NCI-H524 treated with DMSO at 0.1 percent for 48 hours (cell line): ENCODE measurements around the gene UNC119.
"Not testable (repeated sequence)": the region's sequence is repeated elsewhere in the genome, so short reads cannot be mapped to it uniquely, and the experiment has no call there.

ENCODE experiments used
- DNase-seq: peaks from one replicate; lab custom pipeline; 2025; lab: John Stamatoyannopoulos, UW

The UNC119 gene

GRCh38 chr17:28522281-28522680 is 30.1 kb downstream of the UNC119 start:
- DNase-seq = not testable (repeated sequence)

DNA sequence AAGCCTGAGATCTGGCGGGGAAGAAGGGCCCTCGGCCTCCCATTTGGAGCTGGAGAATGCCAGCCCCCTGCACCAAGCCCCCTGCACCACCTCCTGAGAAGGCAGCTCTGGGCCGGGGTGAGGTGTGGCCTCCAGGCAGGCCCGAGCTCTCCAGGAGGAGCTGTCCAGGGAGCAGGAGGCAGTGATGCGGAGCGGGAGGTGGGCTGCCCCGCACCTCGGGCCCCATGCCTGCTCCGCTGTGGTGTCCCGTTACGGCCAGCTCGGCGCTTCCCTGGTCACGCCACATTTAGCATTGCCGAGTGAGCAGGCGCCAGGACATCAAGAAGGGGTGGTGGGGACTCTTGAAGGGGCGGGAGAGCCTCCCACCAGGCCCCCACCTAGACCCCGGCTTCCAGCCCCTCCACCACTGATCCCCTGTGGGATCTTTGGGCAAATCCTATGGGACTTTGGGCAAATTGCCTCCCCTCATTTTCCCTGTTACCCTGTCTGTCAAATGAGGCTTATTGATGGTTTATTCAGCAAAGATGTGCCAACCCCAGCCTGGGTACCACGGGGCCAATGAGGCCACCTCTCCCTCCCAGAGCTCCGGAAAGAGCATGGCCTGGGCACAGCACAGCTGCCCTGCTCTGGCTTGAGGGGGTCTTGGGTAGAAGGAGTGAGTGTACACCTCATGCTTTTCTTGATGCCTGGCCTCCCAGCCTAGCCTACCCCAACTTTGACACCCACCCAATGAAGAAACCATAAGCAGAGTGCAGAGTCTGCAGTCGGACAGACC is 30.9 kb downstream of the UNC119 start:
- DNase-seq = no peak

DNA sequence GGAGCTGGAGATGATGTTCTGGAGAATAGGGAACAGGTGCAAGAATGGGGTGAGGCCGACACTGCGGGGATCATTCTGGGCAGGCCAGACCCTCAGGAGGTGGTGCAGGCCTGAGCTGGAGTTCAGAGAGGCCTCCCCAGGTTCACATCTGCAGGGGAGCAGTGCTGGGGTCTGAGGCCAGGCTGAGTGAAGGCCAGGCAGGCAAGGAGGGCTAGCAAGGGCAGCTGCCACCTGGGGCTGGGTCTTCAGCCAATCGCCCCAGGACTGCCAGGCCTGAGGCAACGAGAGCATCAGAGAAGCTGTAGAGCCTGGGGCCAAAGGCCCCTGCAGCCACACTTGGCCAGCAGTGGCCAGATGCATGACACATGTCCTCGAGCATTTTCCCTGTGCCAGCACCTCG is 31.7 kb downstream of the UNC119 start:
- DNase-seq = no peak

DNA sequence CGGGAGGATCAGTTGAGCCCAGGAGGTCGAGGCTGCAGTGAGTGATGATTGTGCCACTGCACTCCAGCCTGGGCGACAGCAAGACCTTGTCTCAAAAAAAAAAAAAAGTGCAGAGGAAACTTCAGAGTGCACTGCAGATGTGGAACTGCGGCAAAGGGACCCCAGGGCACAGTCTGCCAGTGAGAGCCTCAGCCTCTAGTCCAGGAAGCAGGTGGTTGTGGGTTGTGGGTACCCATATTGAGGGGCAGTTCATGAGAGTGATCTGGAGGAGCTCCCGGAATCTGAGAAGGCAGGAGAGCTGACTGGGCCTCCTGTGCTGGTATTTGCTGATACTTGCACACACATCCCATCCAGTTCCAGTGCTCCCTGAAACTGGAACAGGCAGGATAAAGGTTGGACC is 33.2 kb downstream of the UNC119 start:
- no peak for DNase-seq

DNA sequence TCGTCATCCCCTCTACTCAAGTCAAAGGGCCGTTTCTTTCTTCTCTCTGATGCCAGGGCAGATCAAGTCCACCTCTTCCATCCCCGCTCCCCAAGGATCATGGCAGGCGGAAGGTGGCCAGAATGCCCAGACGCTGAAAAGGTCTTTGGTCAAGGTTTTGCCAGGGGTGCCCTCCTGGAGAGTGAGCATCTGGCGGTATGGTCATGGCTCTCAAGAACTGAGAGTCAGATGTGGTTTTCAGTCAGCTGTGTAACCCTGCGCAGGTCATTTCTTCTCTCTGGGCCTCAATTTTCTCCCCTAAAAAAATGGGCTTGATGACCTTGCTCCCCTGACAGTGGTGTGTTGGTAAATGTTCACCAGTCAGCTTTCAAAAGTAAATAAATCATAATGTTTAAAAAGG is 33.8 kb downstream of the UNC119 start:
- no peak for DNase-seq

- DNase-seq = no peak
Measured at GRCh38 chr17:28518132-28518531, 34.3 kb downstream of the UNC119 start.

DNA sequence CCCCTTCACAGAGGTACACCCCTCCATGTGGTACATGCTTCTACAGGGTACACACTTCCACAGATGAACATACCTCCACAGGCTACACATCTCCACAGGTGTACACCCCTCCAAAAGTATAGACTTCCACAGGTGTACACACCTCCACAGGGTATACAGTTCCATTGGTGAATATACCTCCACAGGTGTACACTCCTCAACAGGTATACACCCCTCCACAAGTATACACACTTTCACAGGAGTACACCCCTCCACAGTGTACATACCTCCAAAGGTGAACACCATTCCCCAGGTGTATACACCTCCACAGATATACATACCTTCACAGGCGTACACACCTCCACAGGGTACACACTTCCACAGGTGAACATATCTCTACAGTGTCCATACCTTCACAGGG is 36.9 kb downstream of the UNC119 start:
- DNase-seq = no peak

GRCh38 chr17:28514561-28515002 is 37.8 kb downstream of the UNC119 start:
- no peak for DNase-seq

DNA sequence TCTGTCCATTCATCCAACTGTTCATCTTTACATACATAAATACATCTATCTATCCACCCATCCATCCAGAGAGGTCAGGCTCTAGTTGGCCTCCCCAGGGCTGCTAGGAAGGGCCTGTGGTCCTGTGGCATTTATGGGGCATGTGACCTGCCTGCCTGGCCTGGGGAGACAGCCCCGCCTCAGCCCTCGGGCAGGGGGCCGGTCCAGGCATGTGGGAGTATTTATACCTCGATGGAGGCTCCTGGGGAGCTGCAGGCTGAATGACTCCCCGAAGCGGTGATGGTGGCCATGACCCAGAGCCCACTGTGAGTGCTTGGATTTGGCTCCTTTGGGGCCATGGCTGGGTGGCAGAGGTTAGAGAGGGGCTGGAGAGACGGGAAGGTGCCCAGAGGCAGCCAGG is 38.9 kb downstream of the UNC119 start:
- DNase-seq = no peak

DNA sequence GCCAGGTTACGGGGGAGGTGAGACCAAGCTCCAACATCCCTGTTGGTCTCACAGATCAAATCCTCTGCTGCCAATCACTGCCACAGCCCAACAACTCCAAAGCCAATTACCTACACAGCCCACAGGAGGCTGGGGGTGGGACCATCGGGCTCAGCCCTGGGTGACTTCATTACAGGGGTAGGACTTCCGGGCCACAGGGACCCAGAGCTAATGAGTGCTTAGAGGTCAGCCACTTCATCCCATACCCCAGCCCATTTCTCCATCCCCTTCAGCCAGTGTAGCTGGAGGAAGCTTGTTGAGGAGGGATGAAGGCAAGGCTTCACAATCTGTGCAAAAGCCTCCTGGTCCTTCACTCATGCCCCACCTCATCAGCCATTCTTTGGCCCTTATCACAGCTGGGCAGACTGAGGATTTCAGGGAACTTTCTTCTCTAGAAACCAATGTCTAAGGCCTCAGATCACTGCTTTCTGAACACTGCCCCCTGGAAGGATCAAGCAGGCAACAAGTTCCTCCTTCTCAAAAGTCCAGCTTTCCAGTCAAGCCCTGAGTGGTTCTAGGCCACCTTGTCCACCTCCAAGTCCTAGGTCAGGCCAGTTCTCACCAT is 40.5 kb downstream of the UNC119 start:
- peak; percentile 87 for DNase-seq

GRCh38 chr17:28509789-28510188 is 42.6 kb downstream of the UNC119 start:
- no peak for DNase-seq

DNA sequence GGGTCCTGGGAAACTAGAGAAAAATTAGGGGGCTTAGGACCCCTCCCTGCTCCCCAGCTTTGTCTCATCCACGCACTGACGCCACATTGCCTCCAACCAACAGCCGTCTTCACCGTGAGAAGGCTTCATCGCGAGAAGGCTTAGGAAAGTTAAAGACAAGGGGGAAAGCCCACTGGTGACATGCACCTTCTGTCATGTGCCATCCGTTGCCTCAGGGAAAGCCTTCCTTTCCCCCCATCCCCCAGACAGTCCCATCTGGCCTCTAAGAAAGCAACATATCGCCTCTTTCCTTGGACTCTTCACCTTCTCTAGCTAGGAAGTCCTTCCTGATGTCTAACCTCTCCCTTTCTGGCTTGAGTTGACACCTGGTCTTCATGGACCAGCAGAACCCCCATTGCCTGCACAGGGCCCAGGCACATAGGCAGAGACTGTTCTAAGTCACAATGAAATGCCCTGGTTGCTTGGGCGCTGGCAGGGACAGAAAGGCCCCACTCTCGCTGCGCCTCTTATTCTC is 44.2 kb downstream of the UNC119 start:
- DNase-seq = peak; percentile 79

DNA sequence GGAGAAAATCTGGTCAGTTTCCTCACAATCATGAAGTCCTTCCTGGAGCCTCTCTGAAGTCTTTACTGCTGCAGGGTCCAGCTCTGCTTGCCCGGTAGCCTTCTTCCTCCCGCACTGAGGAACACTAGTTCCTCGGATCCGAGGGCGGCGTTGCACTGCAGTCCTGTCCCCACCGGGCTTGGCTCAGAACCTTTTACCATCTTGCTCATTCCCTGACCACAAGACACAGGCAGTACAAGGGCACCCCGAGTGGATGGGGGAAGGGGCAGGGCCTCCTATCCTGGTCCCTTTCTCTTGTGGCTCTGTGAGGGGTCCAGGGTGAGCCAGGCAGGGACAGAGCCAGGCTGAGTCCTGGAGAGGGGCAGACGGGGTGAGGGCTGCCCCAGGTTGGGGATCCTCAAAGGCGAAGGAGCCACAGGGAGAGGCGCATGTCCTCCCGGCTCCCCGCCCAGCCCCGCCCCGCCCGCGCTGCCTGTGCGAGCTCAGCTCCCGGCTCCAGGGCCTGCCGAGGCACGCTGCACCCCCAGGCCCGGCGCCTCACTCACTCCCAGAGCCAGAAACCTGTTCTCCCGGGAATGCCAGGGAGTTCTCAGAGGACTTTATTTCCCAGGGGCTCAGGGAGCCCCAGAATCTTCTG is 44.7 kb downstream of the UNC119 start:
- no peak for DNase-seq

GRCh38 chr17:28506763-28507487 is 45.5 kb downstream of the UNC119 start:
- no peak for DNase-seq

GRCh38 chr17:28505986-28506665 is 46.3 kb downstream of the UNC119 start, which contains the start of gene FOXN1:
TSS of gene FOXN1 (plus strand) at chr17:28506348. CDS start at chr17:28523970, 17,622 bp downstream.
- no peak for DNase-seq

DNA sequence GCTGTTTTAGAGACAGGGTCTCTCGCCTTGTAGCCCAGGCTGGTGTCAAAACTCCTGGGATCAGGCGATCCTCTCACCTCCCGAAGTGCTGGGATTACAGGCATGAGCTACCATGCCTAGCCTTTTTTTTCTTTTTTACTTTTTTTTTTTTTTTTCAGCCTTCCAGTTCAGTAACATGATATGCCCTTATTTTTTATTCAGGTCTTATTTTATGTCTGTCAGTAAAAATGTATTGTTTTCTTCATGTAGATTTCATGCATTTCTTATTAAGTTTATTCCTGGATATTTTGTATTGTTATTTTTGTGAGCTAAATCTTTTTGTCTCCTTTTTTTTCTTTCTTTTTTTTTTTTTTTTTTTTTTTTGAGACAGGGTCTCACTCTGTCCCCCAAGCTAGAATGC is 49.0 kb downstream of the UNC119 start:
- DNase-seq = no peak

DNA sequence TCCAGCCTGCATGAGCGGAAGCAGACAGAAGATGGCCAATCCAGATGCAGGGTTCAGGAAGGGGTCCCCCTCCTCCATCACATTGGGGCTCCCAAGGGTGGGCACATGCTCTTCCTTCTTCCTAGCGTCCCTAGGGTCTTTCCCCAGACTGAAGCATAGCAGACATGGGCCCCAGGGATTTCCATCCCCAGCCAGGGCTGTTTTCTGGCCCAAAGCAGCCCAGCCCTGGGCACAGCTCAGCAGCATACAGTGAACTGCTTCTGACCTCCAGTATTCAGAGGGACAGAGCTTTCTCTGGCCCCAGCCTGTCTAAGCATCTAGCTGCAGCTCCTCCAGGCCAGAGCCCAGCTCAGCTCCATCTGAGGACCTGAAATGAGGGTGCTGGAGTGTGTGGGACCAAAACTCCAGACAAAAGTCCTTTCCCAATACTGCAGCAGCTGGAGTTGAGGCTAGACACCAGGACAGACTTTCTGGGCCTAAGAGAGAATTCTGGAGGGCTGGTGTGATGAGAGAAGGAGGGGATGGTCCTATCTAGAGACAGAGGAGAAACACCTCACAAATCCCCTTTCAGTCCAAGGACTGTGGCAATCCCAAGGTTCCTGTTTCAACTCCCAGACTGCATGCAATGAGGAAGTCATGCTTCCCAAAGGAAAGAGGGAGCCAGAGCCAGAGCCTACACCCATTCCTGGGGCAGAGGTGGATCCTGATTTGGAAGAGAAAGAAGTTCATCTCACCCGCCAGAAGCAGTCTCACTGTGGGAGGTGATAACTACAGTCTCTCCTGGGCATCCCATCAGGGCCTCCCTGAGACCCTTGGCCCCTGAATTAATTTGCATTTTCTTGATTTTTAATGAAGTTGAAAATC is 50.8 kb downstream of the UNC119 start:
- no peak for DNase-seq

DNA sequence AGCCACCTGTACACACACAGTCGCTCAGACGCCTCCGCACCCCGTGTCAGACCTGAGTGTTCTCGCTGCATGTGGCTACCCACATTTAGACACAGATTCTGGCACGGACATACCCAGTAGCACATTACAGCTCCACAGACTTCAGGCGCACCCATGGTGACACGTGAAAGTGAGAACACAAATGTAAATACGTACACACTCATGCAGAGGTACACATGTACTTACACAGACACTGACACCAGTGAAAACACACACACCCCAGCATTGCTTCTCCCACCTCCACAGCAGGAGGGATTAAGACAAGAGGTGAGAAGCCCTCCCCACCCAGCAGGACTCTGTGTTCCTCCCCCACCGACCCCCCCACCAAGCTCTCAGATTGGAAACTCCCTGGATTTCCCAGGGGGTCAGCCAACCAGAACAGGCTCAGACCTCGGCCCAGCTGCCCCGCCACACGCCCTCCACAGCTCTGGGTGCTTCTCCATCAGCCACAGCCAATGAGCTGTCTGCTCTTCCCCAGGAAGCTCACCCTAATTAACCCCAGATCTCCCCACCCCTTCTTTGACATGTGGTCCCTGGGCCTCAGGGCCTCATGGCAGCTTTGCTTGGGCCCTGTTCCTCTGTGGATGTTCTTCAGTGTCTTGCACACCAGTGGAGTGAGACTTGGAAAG is 51.6 kb downstream of the UNC119 start:
- peak; percentile 99 for DNase-seq

DNA sequence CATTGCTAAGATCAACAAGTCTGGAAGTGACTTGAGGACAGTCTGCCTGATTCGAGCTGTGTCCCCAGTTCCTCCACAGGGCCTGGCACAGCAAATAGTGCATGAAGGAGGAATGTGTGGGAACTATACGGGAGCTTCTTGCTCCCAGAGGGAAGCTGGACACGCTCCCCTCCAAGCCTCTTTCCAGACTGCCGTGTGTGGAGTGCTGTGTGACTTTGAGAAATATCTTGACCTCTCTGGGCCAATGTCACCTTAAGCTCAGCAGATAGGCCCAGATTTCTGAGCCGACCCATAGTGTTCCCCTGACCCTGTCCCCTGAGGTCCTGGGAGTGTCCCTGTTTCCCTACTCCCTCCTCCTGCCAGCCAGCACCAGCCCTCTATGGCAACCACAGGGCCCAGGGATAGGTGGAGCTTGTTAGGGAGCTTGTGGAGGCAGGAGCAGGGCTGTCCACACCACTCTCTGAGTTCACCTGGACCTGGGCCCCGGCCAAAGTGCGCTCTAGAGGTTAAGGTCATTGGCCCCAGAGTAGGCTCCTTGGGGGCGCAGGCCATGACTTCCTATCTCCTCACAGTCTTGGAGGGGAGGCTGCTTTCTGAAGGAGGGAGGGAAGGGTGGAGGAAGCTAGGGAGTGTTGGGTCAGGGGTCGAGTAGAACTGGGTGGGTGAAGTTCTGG is 52.6 kb downstream of the UNC119 start:
- DNase-seq = no peak

- DNase-seq = no peak
Measured at GRCh38 chr17:28499364-28499664, 53.1 kb downstream of the UNC119 start.
